Measurements from ENCODE around the gene MESP2. TPM values are rescaled to one million over a fixed set of nuclear protein-coding genes. Genes with fewer than 3 reads are reported as not detected.

The MESP2 gene
- total and polyA plus RNA-seq, 2 donors (not counting 1 experiment from before 2014, with no cell fraction given) = 0.99 TPM; not detected in 1

- Histone ChIP-seq H3K4me1 (ENCODE audit: control insufficient read depth, extremely low read depth, insufficient read depth, low read length) (peaks cover 12% of the 10 kb centered on the region), H3K9me3 (ENCODE audit: control insufficient read depth, insufficient read depth, low read depth, low read length) (no peaks in the 10 kb centered on the region), H3K36me3 (ENCODE audit: control insufficient read depth, insufficient read depth, low read length) (peaks cover 24% of the 10 kb centered on the region), H3K4me3 (replicated peaks in 1 of 4; ENCODE audit: control extremely low read depth in 1 of 4, insufficient read depth in 1 of 4, low read depth in 3 of 4, low read length in 4 of 4) (no peak overlapping the region), H2AFZ (ENCODE audit: low read length) (no peak overlapping the region), H4K20me1 (ENCODE audit: control insufficient read depth, extremely low read depth, insufficient read depth, low read length) (no peaks in the 10 kb centered on the region), H3K27ac (ENCODE audit: insufficient read depth, low read length) (no peak overlapping the region), H3K4me2 (ENCODE audit: extremely low read depth, insufficient read depth, low read length) (no peak overlapping the region), H3K79me2 (ENCODE audit: control insufficient read depth, insufficient read depth, low read length) (peaks cover 60% of the 10 kb centered on the region), H3K9ac (ENCODE audit: insufficient read depth, low read length) (no peak overlapping the region), H3K27me3 (ENCODE audit: control insufficient read depth, insufficient read depth, low read length) (no peaks in the 10 kb centered on the region)
- TF ChIP-seq EZH2 (IDR thresholded peaks at IDR 0.05; ENCODE audit: low read length, missing control alignments) (no peak), CTCF (conservative IDR thresholded peaks at IDR 0.05 in 1 of 2, IDR thresholded peaks at IDR 0.05 in 1 of 2; ENCODE audit: low read depth in 1 of 2, low read length in 2 of 2) (no peak)
- DNase-seq (ENCODE audit: low read depth in 2 of 2) = peak; percentile 42 to 52
These were observed 33.1 kb downstream of the MESP2 start for GRCh38 chr15:89809093-89809786.

- TF ChIP-seq EZH2 (IDR thresholded peaks at IDR 0.05; ENCODE audit: low read length, missing control alignments) (no peak), CTCF (conservative IDR thresholded peaks at IDR 0.05 in 1 of 2, IDR thresholded peaks at IDR 0.05 in 1 of 2; ENCODE audit: low read depth in 1 of 2, low read length in 2 of 2) (no peak)
These were observed 33.6 kb downstream of the MESP2 start for GRCh38 chr15:89809787-89810148.

GRCh38 chr15:89810837-89811236 is 34.7 kb downstream of the MESP2 start:
- H3K9ac ChIP-seq (ENCODE audit: insufficient read depth, low read length) = no peak overlapping the region
- peaks cover 12% of the 10 kb centered on the region for H3K4me1 ChIP-seq (ENCODE audit: control insufficient read depth, extremely low read depth, insufficient read depth, low read length)
- H3K27me3 ChIP-seq (ENCODE audit: control insufficient read depth, insufficient read depth, low read length) = no peaks in the 10 kb centered on the region
- peaks cover 62% of the 10 kb centered on the region for H3K79me2 ChIP-seq (ENCODE audit: control insufficient read depth, insufficient read depth, low read length)
- H3K9me3 ChIP-seq (ENCODE audit: control insufficient read depth, insufficient read depth, low read depth, low read length) = no peaks in the 10 kb centered on the region
- TF ChIP-seq EZH2 (IDR thresholded peaks at IDR 0.05; ENCODE audit: low read length, missing control alignments) = no peak
- no peak for TF ChIP-seq CTCF (conservative IDR thresholded peaks at IDR 0.05 in 1 of 2, IDR thresholded peaks at IDR 0.05 in 1 of 2; ENCODE audit: low read depth in 1 of 2, low read length in 2 of 2)
- H2AFZ ChIP-seq (ENCODE audit: low read length) = no peak overlapping the region
- no peak overlapping the region for H3K4me2 ChIP-seq (ENCODE audit: extremely low read depth, insufficient read depth, low read length)
- peaks cover 14% of the 10 kb centered on the region for H3K36me3 ChIP-seq (ENCODE audit: control insufficient read depth, insufficient read depth, low read length)
- H3K27ac ChIP-seq (ENCODE audit: insufficient read depth, low read length) = no peak overlapping the region
- DNase-seq (ENCODE audit: low read depth in 2 of 2) = no peak
- no peaks in the 10 kb centered on the region for H4K20me1 ChIP-seq (ENCODE audit: control insufficient read depth, extremely low read depth, insufficient read depth, low read length)
- no peak overlapping the region for H3K4me3 ChIP-seq (replicated peaks in 1 of 4; ENCODE audit: control extremely low read depth in 1 of 4, insufficient read depth in 1 of 4, low read depth in 3 of 4, low read length in 4 of 4)

More at GRCh38 chr15:89809787-89810148, 33.6 kb downstream of the MESP2 start:
- peaks cover 12% of the 10 kb centered on the region for H3K4me1 ChIP-seq (ENCODE audit: control insufficient read depth, extremely low read depth, insufficient read depth, low read length)
- H2AFZ ChIP-seq (ENCODE audit: low read length) = no peak overlapping the region
- no peak overlapping the region for H3K4me3 ChIP-seq (replicated peaks in 1 of 4; ENCODE audit: control extremely low read depth in 1 of 4, insufficient read depth in 1 of 4, low read depth in 3 of 4, low read length in 4 of 4)
- no peak overlapping the region for H3K27ac ChIP-seq (ENCODE audit: insufficient read depth, low read length)
- peaks cover 21% of the 10 kb centered on the region for H3K36me3 ChIP-seq (ENCODE audit: control insufficient read depth, insufficient read depth, low read length)
- no peak for DNase-seq (ENCODE audit: low read depth in 2 of 2)
- H3K4me2 ChIP-seq (ENCODE audit: extremely low read depth, insufficient read depth, low read length) = no peak overlapping the region
- H3K9ac ChIP-seq (ENCODE audit: insufficient read depth, low read length) = no peak overlapping the region
- no peaks in the 10 kb centered on the region for H4K20me1 ChIP-seq (ENCODE audit: control insufficient read depth, extremely low read depth, insufficient read depth, low read length)
- H3K9me3 ChIP-seq (ENCODE audit: control insufficient read depth, insufficient read depth, low read depth, low read length) = no peaks in the 10 kb centered on the region
- H3K79me2 ChIP-seq (ENCODE audit: control insufficient read depth, insufficient read depth, low read length) = peaks cover 62% of the 10 kb centered on the region
- H3K27me3 ChIP-seq (ENCODE audit: control insufficient read depth, insufficient read depth, low read length) = no peaks in the 10 kb centered on the region
